RWPE2 (cell line): ENCODE results near the gene SIRPB1.
"Not testable (repeated sequence)": the region's sequence is repeated elsewhere in the genome, so short reads cannot be mapped to it uniquely, and the experiment has no call there.

Experiments used
- ATAC-seq: fragments of 200-7000 bp; cut with Tn5 transposase; 3 replicates; pipeline ENCODE4 v1.9.1; 2021; ENCODE audit warnings: low read depth
- DNase-seq: peaks from one replicate; pipeline ENCODE4 v3.0.0-alpha.2; 2020; ENCODE audit warnings: low spot score
- H3K27ac ChIP-seq: fragments of 450-650 bp; 2 replicates; pipeline ENCODE4 v1.5.1; 2017; ENCODE audit warnings: mild to moderate bottlenecking; ENCODE audit not compliant: poor library complexity, severe bottlenecking
- H3K27me3 ChIP-seq: fragments of 250-450 bp; sonication (Bioruptor Pico); 2 replicates; pipeline ENCODE4 v1.5.1; 2021; ENCODE audit warnings: mild to moderate bottlenecking, moderate library complexity; ENCODE audit not compliant: insufficient read depth, poor library complexity, severe bottlenecking
- H3K36me3 ChIP-seq: fragments of 250-450 bp; sonication (Bioruptor Pico); 2 replicates; pipeline ENCODE4 v1.5.1; 2020; ENCODE audit warnings: low read depth, mild to moderate bottlenecking, moderate library complexity
- H3K4me1 ChIP-seq: fragments of 250-450 bp; sonication (Bioruptor Pico); 2 replicates; pipeline ENCODE4 v1.5.1; 2021; ENCODE audit warnings: mild to moderate bottlenecking, moderate library complexity; ENCODE audit not compliant: insufficient read depth, poor library complexity, severe bottlenecking
- H3K4me3 ChIP-seq: fragments of 250-450 bp; sonication (Bioruptor Pico); 2 replicates; pipeline ENCODE4 v1.5.1; 2021; ENCODE audit warnings: mild to moderate bottlenecking, moderate library complexity; ENCODE audit not compliant: severe bottlenecking
- H3K9me3 ChIP-seq: fragments of 250-450 bp; sonication (Bioruptor Pico); 2 replicates; pipeline ENCODE4 v1.5.1; 2021; ENCODE audit warnings: mild to moderate bottlenecking, moderate library complexity; ENCODE audit not compliant: severe bottlenecking
- TF ChIP-seq, protein P1 (sequence below): fragments of 450-650 bp; IDR thresholded peaks from one replicate; pipeline ENCODE4 v1.5.1; 2017; ENCODE audit warnings: mild to moderate bottlenecking, moderate library complexity; ENCODE audit not compliant: poor library complexity, severe bottlenecking

SIRPB1 gene

DNA sequence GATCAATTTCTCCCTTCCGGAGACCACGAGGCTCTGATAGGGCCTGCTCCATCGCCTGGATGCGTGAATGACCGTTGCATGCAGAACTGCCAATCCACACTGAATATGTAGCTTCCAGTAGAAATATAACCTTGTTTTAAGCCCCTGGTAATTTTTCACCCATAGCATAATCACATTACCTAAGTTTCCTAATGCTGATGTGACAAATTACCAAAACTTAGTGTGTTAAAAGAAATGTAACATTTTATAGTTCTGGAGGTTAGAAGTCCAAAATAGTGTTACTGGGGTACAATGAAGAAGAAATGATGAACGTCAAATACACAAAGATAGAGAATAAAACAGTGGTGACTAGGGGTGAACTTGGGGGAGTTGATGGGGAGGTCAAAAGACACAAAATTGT lies 40.3 kb downstream of the SIRPB1 start:
- ATAC-seq (no peak), DNase-seq (no peak)
- H3K4me3 ChIP-seq: no peak overlapping the region
- no peak overlapping the region for H3K27ac ChIP-seq
- H3K36me3 ChIP-seq: no peaks in the 10 kb centered on the region
- H3K4me1 ChIP-seq: no peaks in the 10 kb centered on the region
- no peaks in the 10 kb centered on the region for H3K9me3 ChIP-seq
- TF ChIP-seq, protein P1, sequence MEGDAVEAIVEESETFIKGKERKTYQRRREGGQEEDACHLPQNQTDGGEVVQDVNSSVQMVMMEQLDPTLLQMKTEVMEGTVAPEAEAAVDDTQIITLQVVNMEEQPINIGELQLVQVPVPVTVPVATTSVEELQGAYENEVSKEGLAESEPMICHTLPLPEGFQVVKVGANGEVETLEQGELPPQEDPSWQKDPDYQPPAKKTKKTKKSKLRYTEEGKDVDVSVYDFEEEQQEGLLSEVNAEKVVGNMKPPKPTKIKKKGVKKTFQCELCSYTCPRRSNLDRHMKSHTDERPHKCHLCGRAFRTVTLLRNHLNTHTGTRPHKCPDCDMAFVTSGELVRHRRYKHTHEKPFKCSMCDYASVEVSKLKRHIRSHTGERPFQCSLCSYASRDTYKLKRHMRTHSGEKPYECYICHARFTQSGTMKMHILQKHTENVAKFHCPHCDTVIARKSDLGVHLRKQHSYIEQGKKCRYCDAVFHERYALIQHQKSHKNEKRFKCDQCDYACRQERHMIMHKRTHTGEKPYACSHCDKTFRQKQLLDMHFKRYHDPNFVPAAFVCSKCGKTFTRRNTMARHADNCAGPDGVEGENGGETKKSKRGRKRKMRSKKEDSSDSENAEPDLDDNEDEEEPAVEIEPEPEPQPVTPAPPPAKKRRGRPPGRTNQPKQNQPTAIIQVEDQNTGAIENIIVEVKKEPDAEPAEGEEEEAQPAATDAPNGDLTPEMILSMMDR: no peak
- no peaks in the 10 kb centered on the region for H3K27me3 ChIP-seq

DNA sequence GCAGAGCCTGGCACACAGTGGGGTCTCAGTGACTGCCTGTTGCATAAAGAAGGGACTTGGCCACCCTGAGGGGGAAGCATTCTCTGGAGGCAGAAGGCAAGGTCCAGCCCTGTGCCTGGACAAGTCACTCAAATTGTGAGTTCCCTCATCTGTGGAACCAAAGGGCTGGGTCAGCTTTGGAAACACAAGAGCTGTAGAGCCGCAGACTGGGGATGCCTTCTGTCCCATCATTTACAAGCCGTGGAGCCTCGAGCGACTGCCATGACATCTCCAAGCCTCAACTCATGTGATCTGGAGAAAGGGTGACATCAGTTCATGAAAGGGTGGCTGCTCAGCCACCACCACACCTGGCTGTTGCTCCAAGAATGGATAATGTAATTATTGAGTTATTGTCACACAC lies 41.9 kb downstream of the SIRPB1 start:
- Histone ChIP-seq H3K36me3 (no peaks in the 10 kb centered on the region), H3K4me3 (no peak overlapping the region), H3K9me3 (no peaks in the 10 kb centered on the region), H3K27me3 (no peaks in the 10 kb centered on the region), H3K27ac (no peak overlapping the region), H3K4me1 (no peaks in the 10 kb centered on the region)
- TF ChIP-seq, protein P1: no peak
- DNase-seq (no peak), ATAC-seq (no peak)

DNA sequence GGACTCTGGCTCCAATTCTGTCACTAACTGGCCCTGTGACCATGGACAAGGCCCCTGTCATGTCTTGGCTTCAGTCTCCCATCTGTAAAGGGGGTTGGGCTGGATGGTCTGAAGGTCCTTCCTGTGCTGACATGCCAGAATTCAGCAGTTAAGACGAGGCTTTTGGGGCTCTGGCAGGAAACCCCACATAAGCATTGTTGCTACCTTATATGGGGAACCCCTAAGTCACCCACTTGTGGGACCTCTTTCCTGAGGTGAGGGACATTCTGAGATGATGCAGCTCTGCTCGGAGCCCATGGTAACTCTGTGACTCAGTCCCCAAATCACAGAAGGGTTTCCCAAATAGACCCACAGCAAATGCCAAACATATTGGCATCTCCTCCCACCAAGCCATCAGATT lies 42.5 kb downstream of the SIRPB1 start:
- DNase-seq, H3K4me3 ChIP-seq, H3K27ac ChIP-seq, H3K36me3 ChIP-seq, H3K27me3 ChIP-seq, ATAC-seq, H3K9me3 ChIP-seq, H3K4me1 ChIP-seq: not testable (repeated sequence)

GRCh38 chr20:1576641-1577040 lies 43.2 kb downstream of the SIRPB1 start:
- TF ChIP-seq, protein P1: no peak
- H3K4me1 ChIP-seq: no peaks in the 10 kb centered on the region
- H3K27me3 ChIP-seq: no peaks in the 10 kb centered on the region
- H3K27ac ChIP-seq: no peak overlapping the region
- H3K9me3 ChIP-seq: no peaks in the 10 kb centered on the region
- no peak for DNase-seq
- ATAC-seq: no peak
- no peaks in the 10 kb centered on the region for H3K36me3 ChIP-seq
- H3K4me3 ChIP-seq: no peak overlapping the region

GRCh38 chr20:1576003-1576402 lies 43.8 kb downstream of the SIRPB1 start:
- not testable (repeated sequence) for H3K9me3 ChIP-seq, ATAC-seq, H3K27ac ChIP-seq, DNase-seq, H3K4me1 ChIP-seq, H3K36me3 ChIP-seq, H3K27me3 ChIP-seq, H3K4me3 ChIP-seq

- DNase-seq, H3K4me3 ChIP-seq, H3K27ac ChIP-seq, H3K36me3 ChIP-seq, H3K9me3 ChIP-seq, ATAC-seq, H3K27me3 ChIP-seq: not testable (repeated sequence)
- H3K4me1 ChIP-seq: peaks cover 33% of the 10 kb centered on the region
Observed at GRCh38 chr20:1571583-1571982, 48.2 kb downstream of the SIRPB1 start.
